ENCODE results near the gene SGPP1. TPM values are rescaled to one million over a fixed set of nuclear protein-coding genes. Genes with fewer than 3 reads are reported as not detected.

Gene SGPP1
- total RNA-seq, 1 experiment from 2014 or later: 5.5 TPM

- Histone ChIP-seq H3K79me2 (ENCODE audit: insufficient read depth, low read length) (peaks cover 16% of the 10 kb centered on the region; the same call in 1 of the 2 replicates), H3K56ac (ENCODE audit: insufficient read length, low read depth, low read length) (peak within 1 kb of the TSS; percentile 38), H4K8ac (replicated peaks; ENCODE audit: insufficient read length, low read depth, low read length) (no peak within 1 kb of the TSS), H4K20me1 (ENCODE audit: control insufficient read depth, insufficient read depth, insufficient read length) (no peaks in the 10 kb centered on the region), H3K23ac (ENCODE audit: insufficient read length, low read depth, low read length) (no peak within 1 kb of the TSS), H3K4me1 (ENCODE audit: insufficient read depth, low read length) (no peaks in the 10 kb centered on the region), H3K14ac (ENCODE audit: insufficient read depth, low read length) (peak within 1 kb of the TSS; percentile 99), H4K5ac (ENCODE audit: insufficient read length, low read depth, low read length) (peak within 1 kb of the TSS; percentile 81), H3K4me2 (ENCODE audit: insufficient read depth, insufficient read length, low read length) (peak within 1 kb of the TSS; percentile 64), H3K4ac (ENCODE audit: low read depth, low read length) (no peak within 1 kb of the TSS; the same call in 1 of the 2 replicates), H2AFZ (ENCODE audit: low read length) (peak within 1 kb of the TSS; percentile 52), H2AK5ac (ENCODE audit: insufficient read length, low read length) (no peak within 1 kb of the TSS), H2BK5ac (ENCODE audit: insufficient read length, low read length) (peak within 1 kb of the TSS; percentile 66), H4K91ac (ENCODE audit: insufficient read length, low read depth, low read length) (no peak within 1 kb of the TSS), H2BK15ac (ENCODE audit: low read depth, low read length) (no peak within 1 kb of the TSS), H3K18ac (ENCODE audit: insufficient read length, low read depth, low read length) (peak within 1 kb of the TSS; percentile 97), H2BK20ac (ENCODE audit: low read depth, low read length, poor library complexity, severe bottlenecking) (no peak within 1 kb of the TSS), H3T11ph (ENCODE audit: low read length) (no peak within 1 kb of the TSS), H3K23me2 (ENCODE audit: insufficient read length, low read depth, low read length, poor library complexity, severe bottlenecking) (no peaks in the 10 kb centered on the region), H3K27me3 (ENCODE audit: insufficient read depth, low read length) (no peaks in the 10 kb centered on the region), H2BK12ac (ENCODE audit: insufficient read length, low read depth, low read length) (peak within 1 kb of the TSS; percentile 70), H2BK120ac (ENCODE audit: low read depth, low read length, poor library complexity, severe bottlenecking) (peak within 1 kb of the TSS; percentile 82), H3K27ac (ENCODE audit: insufficient read length, low read depth, low read length) (peak within 1 kb of the TSS; percentile 94), H3K79me1 (ENCODE audit: insufficient read depth, low read depth, low read length, poor library complexity, severe bottlenecking) (peaks cover 3% of the 10 kb centered on the region), H3K9me3 (ENCODE audit: control insufficient read depth, low read depth, low read length) (no peaks in the 10 kb centered on the region), H3K9ac (ENCODE audit: extremely low read depth, insufficient read length, low read length) (peak within 1 kb of the TSS; percentile 93)
- Mint-ChIP-seq H3K27ac (peak within 1 kb of the TSS; percentile 96 to 100 (median 100)), H3K4me3 (peak within 1 kb of the TSS; percentile 86 to 96), H3K27me3 (ENCODE audit: low read depth) (no peaks in the 10 kb centered on the region), H3K36me3 (ENCODE audit: insufficient read depth in 1 of 3, low read depth in 3 of 3) (peaks cover 26 to 29% (median 29%) of the 10 kb centered on the region in 3 experiments), H3K4me1 (peaks cover 4 to 14% of the 10 kb centered on the region in 2 experiments), H3K9me3 (peaks cover 5 to 8% of the 10 kb centered on the region in 2 experiments)
- no CpG with 5 or more reads among the region's 60 CpGs for WGBS (ENCODE audit: extremely low coverage, insufficient read length, low lambda C conversion rate)
- TF ChIP-seq, protein P1, sequence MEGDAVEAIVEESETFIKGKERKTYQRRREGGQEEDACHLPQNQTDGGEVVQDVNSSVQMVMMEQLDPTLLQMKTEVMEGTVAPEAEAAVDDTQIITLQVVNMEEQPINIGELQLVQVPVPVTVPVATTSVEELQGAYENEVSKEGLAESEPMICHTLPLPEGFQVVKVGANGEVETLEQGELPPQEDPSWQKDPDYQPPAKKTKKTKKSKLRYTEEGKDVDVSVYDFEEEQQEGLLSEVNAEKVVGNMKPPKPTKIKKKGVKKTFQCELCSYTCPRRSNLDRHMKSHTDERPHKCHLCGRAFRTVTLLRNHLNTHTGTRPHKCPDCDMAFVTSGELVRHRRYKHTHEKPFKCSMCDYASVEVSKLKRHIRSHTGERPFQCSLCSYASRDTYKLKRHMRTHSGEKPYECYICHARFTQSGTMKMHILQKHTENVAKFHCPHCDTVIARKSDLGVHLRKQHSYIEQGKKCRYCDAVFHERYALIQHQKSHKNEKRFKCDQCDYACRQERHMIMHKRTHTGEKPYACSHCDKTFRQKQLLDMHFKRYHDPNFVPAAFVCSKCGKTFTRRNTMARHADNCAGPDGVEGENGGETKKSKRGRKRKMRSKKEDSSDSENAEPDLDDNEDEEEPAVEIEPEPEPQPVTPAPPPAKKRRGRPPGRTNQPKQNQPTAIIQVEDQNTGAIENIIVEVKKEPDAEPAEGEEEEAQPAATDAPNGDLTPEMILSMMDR (conservative IDR thresholded peaks at IDR 0.05): peak; percentile 84
- peak; percentile 99 for DNase-seq
Measured at GRCh38 chr14:63641473-63642228, 86.2 kb downstream of the SGPP1 start, which contains the start of gene WDR89. Gene WDR89, minus strand, starts transcription at chr14:63641871. Its CDS starts 41,929 bp downstream, at chr14:63599942.

All from H9 (cell line).